Muscle layer of colon (tissue), 2 donors: ENCODE results near the gene KAT6B.

ENCODE experiments used
- H3K27ac ChIP-seq: one replicate; pipeline ENCODE4 v1.7.0; 2013; ENCODE audit warnings: low read depth, mild to moderate bottlenecking, low read length, moderate library complexity
- H3K27me3 ChIP-seq, 2 donors: one replicate each; pipeline ENCODE4 v1.7.0; 2013; ENCODE audit warnings: low read length in 2 of 2, mild to moderate bottlenecking in 2 of 2; ENCODE audit not compliant: insufficient read depth in 2 of 2, control insufficient read depth in 1 of 2
- H3K36me3 ChIP-seq: one replicate; pipeline ENCODE4 v1.7.0; 2013; ENCODE audit warnings: mild to moderate bottlenecking, low read length; ENCODE audit not compliant: insufficient read depth
- H3K4me1 ChIP-seq: one replicate; pipeline ENCODE4 v1.7.0; 2013; ENCODE audit warnings: mild to moderate bottlenecking, low read length; ENCODE audit not compliant: insufficient read depth
- H3K4me3 ChIP-seq, 2 donors: one replicate each; pipeline ENCODE4 v1.7.0; 2013; ENCODE audit warnings: low read length in 2 of 2, low read depth in 1 of 2, mild to moderate bottlenecking in 1 of 2, moderate library complexity in 1 of 2
- H3K9ac ChIP-seq: one replicate; pipeline ENCODE4 v1.7.0; 2013; ENCODE audit warnings: low read length
- H3K9me3 ChIP-seq: one replicate; pipeline ENCODE4 v1.7.0; 2013; ENCODE audit warnings: mild to moderate bottlenecking, low read length
- donor health status: abdominal sarcoma.
- donor health status: Adenocarcinoma of cecum.

Gene KAT6B

DNA sequence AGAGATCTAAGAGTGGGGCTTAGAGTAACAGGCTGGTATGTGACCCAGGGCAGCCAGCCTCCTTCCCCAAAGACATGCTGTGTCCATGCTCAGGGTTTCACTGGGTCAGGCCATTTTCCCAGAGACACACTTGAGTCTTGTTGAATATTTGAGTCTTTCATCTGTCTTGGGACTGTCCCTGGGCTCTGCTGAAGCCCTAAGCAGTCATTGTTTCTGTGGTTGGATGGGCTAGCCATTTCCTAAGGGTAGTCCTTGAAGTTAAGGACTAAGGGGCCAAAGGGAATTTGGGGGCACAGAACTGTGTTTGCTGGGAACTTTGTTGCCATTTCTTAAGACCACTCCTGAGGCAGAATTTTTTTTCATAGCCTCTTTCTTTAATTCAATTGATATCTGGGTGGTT, 186.6 kb downstream of the KAT6B start:
- Histone ChIP-seq H3K4me3 (no peak overlapping the region), H3K4me1 (peaks cover 10% of the 10 kb centered on the region), H3K27ac (no peak overlapping the region)

DNA sequence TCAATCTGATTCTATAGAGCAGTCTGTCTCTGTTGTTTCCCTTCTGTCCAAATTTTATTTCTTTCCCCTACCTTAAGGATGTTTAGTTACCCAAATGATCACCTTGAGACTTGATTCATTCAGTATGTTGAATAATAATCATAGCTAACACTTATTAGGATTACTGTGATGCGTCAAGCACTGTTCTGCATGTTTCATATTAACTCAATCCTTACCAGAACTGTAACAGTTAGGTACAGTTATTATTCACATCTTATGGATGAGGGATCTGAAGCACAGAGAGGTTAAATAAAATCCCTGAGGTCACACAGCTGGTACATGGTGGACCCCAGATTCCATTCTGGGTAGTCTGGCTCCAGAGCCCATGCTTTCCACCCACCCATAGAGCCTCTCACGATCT, 187.1 kb downstream of the KAT6B start:
- no peaks in the 10 kb centered on the region for H3K9me3 ChIP-seq
- no peak overlapping the region for H3K4me3 ChIP-seq
- no peak overlapping the region for H3K27ac ChIP-seq
- no peak overlapping the region for H3K9ac ChIP-seq
- H3K27me3 ChIP-seq: no peaks in the 10 kb centered on the region
- peaks cover 10% of the 10 kb centered on the region for H3K4me1 ChIP-seq
- H3K36me3 ChIP-seq: peaks cover 10% of the 10 kb centered on the region

More for the DNA sequence above, 186.6 kb downstream of the KAT6B start:
- Histone ChIP-seq H3K36me3 (peaks cover 5% of the 10 kb centered on the region), H3K9me3 (no peaks in the 10 kb centered on the region), H3K9ac (no peak overlapping the region), H3K27me3 (no peaks in the 10 kb centered on the region)

GRCh38 chr10:75014516-75015230, 188.3 kb downstream of the KAT6B start:
- no peak overlapping the region for H3K4me3 ChIP-seq
- peaks cover 17% of the 10 kb centered on the region for H3K4me1 ChIP-seq
- H3K36me3 ChIP-seq: peaks cover 10% of the 10 kb centered on the region
- no peaks in the 10 kb centered on the region for H3K27me3 ChIP-seq
- no peak overlapping the region for H3K9ac ChIP-seq
- no peak overlapping the region for H3K27ac ChIP-seq
- H3K9me3 ChIP-seq: no peaks in the 10 kb centered on the region

- no peak overlapping the region for H3K27ac ChIP-seq
Observed at GRCh38 chr10:75015442-75015841, 189.0 kb downstream of the KAT6B start.

DNA sequence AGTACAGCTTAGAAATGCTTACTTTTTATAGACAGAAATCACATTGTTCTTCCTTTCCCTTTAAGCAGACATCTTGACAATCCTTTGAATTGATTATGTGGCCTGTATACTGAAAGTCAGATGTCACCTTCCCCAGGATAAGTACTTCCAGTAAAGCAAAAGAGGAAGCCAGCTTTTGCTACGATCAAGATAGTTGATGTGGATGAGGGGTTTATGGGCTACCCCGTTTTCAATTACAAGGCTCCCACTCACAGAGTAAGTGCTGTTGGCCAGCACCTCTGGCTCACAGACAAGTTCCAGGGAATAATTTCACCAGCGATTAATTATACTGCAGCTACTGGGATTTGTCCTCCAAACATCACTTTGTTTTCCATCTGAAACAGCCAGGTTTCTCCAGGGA, 189.9 kb downstream of the KAT6B start:
- Histone ChIP-seq H3K9ac (no peak overlapping the region), H3K9me3 (no peaks in the 10 kb centered on the region), H3K27ac (no peak overlapping the region), H3K4me1 (peaks cover 17% of the 10 kb centered on the region), H3K4me3 (no peak overlapping the region), H3K36me3 (peaks cover 22% of the 10 kb centered on the region), H3K27me3 (no peaks in the 10 kb centered on the region)

More at GRCh38 chr10:75015442-75015841, 189.0 kb downstream of the KAT6B start:
- Histone ChIP-seq H3K27me3 (no peaks in the 10 kb centered on the region), H3K36me3 (peaks cover 14% of the 10 kb centered on the region), H3K4me3 (no peak overlapping the region), H3K4me1 (peaks cover 17% of the 10 kb centered on the region), H3K9ac (no peak overlapping the region), H3K9me3 (no peaks in the 10 kb centered on the region)

DNA sequence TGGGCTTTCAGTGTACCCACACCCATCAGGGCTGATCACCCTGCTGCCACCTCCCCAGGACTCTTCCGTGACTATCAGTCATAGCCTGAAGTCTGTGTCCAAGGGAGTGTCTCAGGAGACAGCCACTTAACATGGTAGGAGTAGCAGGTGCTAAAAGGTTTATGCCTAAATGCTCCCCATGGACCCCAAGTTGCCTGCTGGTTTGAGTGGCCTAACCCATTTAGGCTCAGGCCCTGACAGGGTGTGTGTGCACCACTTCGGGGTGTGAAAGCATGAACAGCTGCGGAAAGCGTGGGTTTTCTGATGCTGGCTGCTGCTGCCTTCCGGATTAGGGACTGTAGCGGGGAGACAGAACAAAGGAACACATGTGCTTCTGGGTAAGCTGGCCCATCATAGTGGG, 191.9 kb downstream of the KAT6B start:
- Histone ChIP-seq H3K9ac (no peak overlapping the region), H3K27ac (no peak overlapping the region)

DNA sequence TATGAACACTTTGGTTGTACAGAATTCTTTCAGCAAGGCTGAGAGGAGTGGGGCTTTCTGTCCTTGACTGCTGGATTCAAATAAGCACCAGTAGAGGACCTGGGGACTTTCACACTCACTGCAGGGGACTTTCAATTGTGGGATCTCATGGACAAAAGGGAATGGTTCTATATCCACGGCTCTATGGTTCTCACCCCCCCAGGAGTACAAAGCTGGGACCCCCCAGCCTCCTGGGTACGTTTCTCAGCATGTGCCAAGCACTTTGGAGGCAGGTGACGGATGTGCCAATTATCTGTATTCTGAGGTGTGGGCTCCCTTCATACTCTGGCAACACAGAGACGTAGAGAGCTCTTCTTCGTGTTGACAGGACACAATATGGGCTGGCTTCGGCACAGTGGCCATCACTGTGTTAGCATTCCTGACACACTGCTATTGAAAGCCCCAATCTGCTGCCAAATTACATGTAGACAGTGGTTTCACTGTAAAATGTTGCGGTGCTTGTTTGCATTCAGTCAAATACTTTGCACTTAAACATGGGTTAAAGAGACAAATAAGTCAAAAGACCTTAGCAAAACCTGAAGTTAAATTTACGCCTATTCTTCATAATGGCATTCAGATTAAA, 192.4 kb downstream of the KAT6B start:
- Histone ChIP-seq H3K4me3 (no peak overlapping the region), H3K27me3 (no peaks in the 10 kb centered on the region), H3K9ac (no peak overlapping the region), H3K9me3 (no peaks in the 10 kb centered on the region), H3K4me1 (peaks cover 21% of the 10 kb centered on the region), H3K36me3 (peaks cover 39% of the 10 kb centered on the region), H3K27ac (no peak overlapping the region)

More for the DNA sequence above, 191.9 kb downstream of the KAT6B start:
- Histone ChIP-seq H3K27me3 (no peaks in the 10 kb centered on the region), H3K9me3 (no peaks in the 10 kb centered on the region), H3K4me3 (no peak overlapping the region), H3K36me3 (peaks cover 37% of the 10 kb centered on the region), H3K4me1 (peaks cover 24% of the 10 kb centered on the region)

DNA sequence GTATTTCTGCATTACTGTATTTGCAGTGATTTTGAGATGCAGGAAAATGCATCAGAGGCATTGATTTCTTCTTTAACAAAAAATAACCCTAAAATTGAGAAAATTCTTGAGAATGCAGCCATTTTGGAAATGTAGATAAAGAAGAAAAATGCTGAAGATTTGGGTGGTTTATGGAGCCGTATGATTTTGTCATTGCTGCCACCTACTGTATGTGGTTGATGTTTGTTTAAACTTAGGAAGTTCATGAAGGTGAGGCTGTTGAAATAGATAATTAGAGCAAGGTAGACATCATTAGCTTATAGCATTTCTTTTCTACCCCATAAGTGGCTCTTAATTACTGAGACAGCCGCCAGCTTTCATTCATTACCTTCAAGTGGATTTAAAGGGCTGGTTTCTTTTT, 193.0 kb downstream of the KAT6B start:
- Histone ChIP-seq H3K27me3 (no peaks in the 10 kb centered on the region), H3K9me3 (no peaks in the 10 kb centered on the region), H3K27ac (no peak overlapping the region), H3K4me1 (peaks cover 21% of the 10 kb centered on the region), H3K4me3 (no peak overlapping the region), H3K36me3 (peaks cover 39% of the 10 kb centered on the region), H3K9ac (no peak overlapping the region)

DNA sequence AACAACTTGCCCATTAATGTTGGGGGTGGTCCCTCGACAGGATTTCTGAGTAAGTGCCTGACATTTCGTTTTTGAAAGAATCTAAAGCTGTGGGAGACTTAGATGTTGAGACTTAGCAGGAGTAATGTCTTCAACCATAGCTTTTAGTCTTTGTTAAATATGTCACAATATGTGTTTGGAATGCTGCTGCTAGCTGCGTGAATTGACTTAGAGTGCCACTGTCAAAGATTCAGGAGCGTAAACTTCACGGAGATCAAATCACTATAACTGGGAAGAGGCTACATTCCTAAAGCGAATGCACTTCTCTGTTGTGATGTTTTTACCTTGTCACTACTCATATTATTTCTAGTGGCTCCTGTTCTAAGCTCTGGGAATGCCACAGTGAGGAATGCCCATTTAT, 193.8 kb downstream of the KAT6B start:
- peaks cover 21% of the 10 kb centered on the region for H3K4me1 ChIP-seq
- H3K9me3 ChIP-seq: no peaks in the 10 kb centered on the region
- H3K4me3 ChIP-seq: no peak overlapping the region
- no peak overlapping the region for H3K9ac ChIP-seq
- H3K27ac ChIP-seq: no peak overlapping the region
- peaks cover 46% of the 10 kb centered on the region for H3K36me3 ChIP-seq
- H3K27me3 ChIP-seq: no peaks in the 10 kb centered on the region

- Histone ChIP-seq H3K4me3 (no peak overlapping the region), H3K27ac (no peak overlapping the region), H3K27me3 (no peaks in the 10 kb centered on the region), H3K9me3 (no peaks in the 10 kb centered on the region), H3K9ac (no peak overlapping the region), H3K4me1 (peaks cover 15% of the 10 kb centered on the region), H3K36me3 (peaks cover 58% of the 10 kb centered on the region)
Observed at GRCh38 chr10:75021379-75022249, 195.2 kb downstream of the KAT6B start.

DNA sequence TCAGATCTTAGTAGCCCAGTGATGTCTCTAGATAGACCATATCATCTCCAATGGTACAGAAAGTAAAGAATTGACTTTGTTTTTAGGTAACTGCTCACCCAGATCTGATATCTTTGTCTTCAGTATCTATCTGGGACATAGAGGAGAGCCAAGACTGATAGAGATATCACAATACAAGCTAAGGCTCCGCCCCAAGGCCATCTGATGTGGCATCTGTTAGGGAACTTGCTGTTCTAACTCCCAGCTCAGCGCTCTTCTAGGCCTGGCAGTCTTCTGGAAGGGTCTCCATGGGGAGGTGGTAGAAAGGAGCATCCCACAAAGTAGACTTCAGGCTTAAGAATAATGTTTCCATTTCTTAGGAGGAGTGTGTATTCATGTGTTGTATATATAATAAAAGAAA, 196.7 kb downstream of the KAT6B start:
- Histone ChIP-seq H3K27ac (no peak overlapping the region), H3K4me1 (peaks cover 13% of the 10 kb centered on the region), H3K9ac (no peak overlapping the region), H3K9me3 (no peaks in the 10 kb centered on the region), H3K36me3 (peaks cover 57% of the 10 kb centered on the region), H3K27me3 (no peaks in the 10 kb centered on the region), H3K4me3 (no peak overlapping the region)
